GM23338 (cell line): ENCODE results near the gene RRN3. TPM values are rescaled to one million over a fixed set of nuclear protein-coding genes. Genes with fewer than 3 reads are reported as not detected.

Experiments used
- ATAC-seq: fragments of 200-7000 bp; cut with Tn5 transposase; 3 replicates; pipeline ENCODE4 v1.9.1; 2020
- DNase-seq: peaks from one replicate; pipeline ENCODE4 v3.0.0-alpha.2; 2015; ENCODE audit warnings: low spot score
- H2AFZ ChIP-seq: fragments of 200-600 bp; sonication (generic); 2 replicates; pipeline ENCODE4 v1.8.0; 2016; ENCODE audit warnings: antibody characterized with exemption, mild to moderate bottlenecking, moderate library complexity
- H3F3A ChIP-seq: fragments of 200-600 bp; sonication (generic); replicated peaks from 2 replicates; pipeline ENCODE4 v1.8.0; 2017; ENCODE audit warnings: antibody characterized with exemption, mixed run types, low read depth
- H3K27ac ChIP-seq: fragments of 200-600 bp; sonication (generic); 2 replicates; pipeline ENCODE4 v1.6.1; 2016; ENCODE audit warnings: low read depth
- H3K27me3 ChIP-seq: fragments of 200-600 bp; sonication (generic); 2 replicates; pipeline ENCODE4 v1.8.0; 2016; ENCODE audit warnings: mild to moderate bottlenecking, mixed run types, moderate library complexity; ENCODE audit not compliant: insufficient read depth
- H3K36me3 ChIP-seq: fragments of 200-600 bp; sonication (generic); 2 replicates; pipeline ENCODE4 v1.8.0; 2016; ENCODE audit warnings: mild to moderate bottlenecking; ENCODE audit not compliant: insufficient read depth
- H3K4me1 ChIP-seq: fragments of 200-600 bp; sonication (generic); 2 replicates; pipeline ENCODE4 v1.8.0; 2016; ENCODE audit warnings: mild to moderate bottlenecking, moderate library complexity; ENCODE audit not compliant: insufficient read depth
- H3K4me2 ChIP-seq: fragments of 200-600 bp; sonication (generic); 2 replicates; pipeline ENCODE4 v1.7.1; 2017; ENCODE audit warnings: mixed run types
- H3K4me3 ChIP-seq: fragments of 200-600 bp; sonication (generic); 2 replicates; pipeline ENCODE4 v1.6.1; 2016; ENCODE audit warnings: mixed run types
- H3K79me2 ChIP-seq: fragments of 200-600 bp; sonication (generic); replicated peaks from 2 replicates; pipeline ENCODE4 v1.8.0; 2017; ENCODE audit warnings: mild to moderate bottlenecking; ENCODE audit not compliant: insufficient read depth
- H3K9me2 ChIP-seq: fragments of 200-600 bp; sonication (generic); 2 replicates; pipeline ENCODE4 v1.8.0; 2017; ENCODE audit not compliant: insufficient read depth
- H4K20me1 ChIP-seq: fragments of 200-600 bp; sonication (generic); replicated peaks from 2 replicates; pipeline ENCODE4 v1.8.0; 2017; ENCODE audit warnings: mild to moderate bottlenecking; ENCODE audit not compliant: insufficient read depth
- H3K27ac Mint-ChIP-seq: 2 replicates; pipeline ENCODE4 v1.8.0; 2020; ENCODE audit warnings: inconsistent platforms, mild to moderate bottlenecking, moderate library complexity, mixed read lengths
- H3K27me3 Mint-ChIP-seq: 3 replicates; pipeline ENCODE4 v1.8.0; 2022; ENCODE audit warnings: low read depth, mild to moderate bottlenecking, moderate library complexity, mixed read lengths, inconsistent platforms; ENCODE audit not compliant: insufficient read depth, poor library complexity
- H3K36me3 Mint-ChIP-seq: 3 replicates; pipeline ENCODE4 v1.8.0; 2021; ENCODE audit warnings: low read depth, mild to moderate bottlenecking, inconsistent platforms, moderate library complexity, mixed read lengths
- H3K4me1 Mint-ChIP-seq: 3 replicates; pipeline ENCODE4 v1.8.0; 2020; ENCODE audit warnings: mild to moderate bottlenecking, inconsistent platforms, mixed read lengths
- H3K4me3 Mint-ChIP-seq: 3 replicates; pipeline ENCODE4 v1.8.0; 2021; ENCODE audit warnings: moderate library complexity, mild to moderate bottlenecking, inconsistent platforms, mixed read lengths
- H3K9me3 Mint-ChIP-seq: 3 replicates; pipeline ENCODE4 v1.8.0; 2020; ENCODE audit warnings: moderate library complexity, mild to moderate bottlenecking, inconsistent platforms, mixed read lengths
- CREB1 ChIP-seq: fragments of 250-450 bp; sonication (Bioruptor Pico); IDR thresholded peaks from 2 replicates; pipeline ENCODE4 v1.5.0; 2020; ENCODE audit warnings: low read depth, mild to moderate bottlenecking, moderate library complexity
- EZH2 ChIP-seq: fragments of 200-600 bp; sonication (generic); IDR thresholded peaks from one replicate; pipeline ENCODE4 v1.8.0; 2017; ENCODE audit warnings: antibody characterized with exemption, mild to moderate bottlenecking, low read depth; ENCODE audit not compliant: unreplicated experiment
- JUNB ChIP-seq: IDR thresholded peaks from one replicate; pipeline ENCODE4 v1.6.1; 2016; ENCODE audit warnings: antibody characterized with exemption; ENCODE audit not compliant: unreplicated experiment
- POLR2AphosphoS5 ChIP-seq: IDR thresholded peaks from 2 replicates; pipeline ENCODE4 v1.6.1; 2016; ENCODE audit warnings: antibody characterized with exemption, low read depth
- STAT1 ChIP-seq: IDR thresholded peaks from one replicate; pipeline ENCODE4 v1.6.1; 2016; ENCODE audit warnings: antibody characterized with exemption; ENCODE audit not compliant: unreplicated experiment
- ZNF114 ChIP-seq: fragments of 250-450 bp; sonication (Bioruptor Pico); IDR thresholded peaks from 2 replicates; pipeline ENCODE4 v1.5.0; 2020; ENCODE audit warnings: mild to moderate bottlenecking, moderate library complexity
- ZNF331 ChIP-seq: fragments of 250-450 bp; sonication (Bioruptor Pico); IDR thresholded peaks from 2 replicates; pipeline ENCODE4 v1.5.0; 2020; ENCODE audit warnings: low read depth, mild to moderate bottlenecking, moderate library complexity
- polyA plus RNA-seq: library from polyadenylated mRNA; unstranded; fragments of >200 nt; fragmentation: Nextera tagmentation; extraction: Ambion mirVana; gene quantifications from 2 replicates; pipeline ENCODE4 v1.2.1, GENCODE V29; 2016
- total RNA-seq: library from RNA; depleted of rRNA; stranded (reverse); fragments of >200 nt; shearing (Covaris generic); gene quantifications from 2 replicates; pipeline ENCODE4 v1.2.3, GENCODE V29; 2014
- TF ChIP-seq, protein P1 (sequence below): fragments of 250-450 bp; sonication (Bioruptor Pico); IDR thresholded peaks from 2 replicates; pipeline ENCODE4 v1.5.0; 2020; ENCODE audit warnings: mild to moderate bottlenecking, moderate library complexity
- TF ChIP-seq, protein P2 (sequence below): IDR thresholded peaks from one replicate; pipeline ENCODE4 v1.6.1; 2018; ENCODE audit warnings: antibody characterized with exemption; ENCODE audit not compliant: unreplicated experiment
- TF ChIP-seq, protein P3 (sequence below): IDR thresholded peaks from 2 replicates; pipeline ENCODE4 v1.6.1; 2016; ENCODE audit warnings: antibody characterized with exemption
- TF ChIP-seq, protein P4 (sequence below), 2 experiments: fragments of 200-600 bp in 1 of 2; sonication (generic) in 1 of 2; conservative IDR thresholded peaks; 2 replicates each; pipeline versions ENCODE4 v1.5.1 to v1.6.1; 2016 to 2017; ENCODE audit warnings: antibody characterized with exemption in 2 of 2, low read depth in 2 of 2, mild to moderate bottlenecking in 2 of 2, moderate library complexity in 1 of 2

The RRN3 gene
- total and polyA plus RNA-seq, 2 experiments from 2014 or later = 15.4 to 41.5 TPM

DNA sequence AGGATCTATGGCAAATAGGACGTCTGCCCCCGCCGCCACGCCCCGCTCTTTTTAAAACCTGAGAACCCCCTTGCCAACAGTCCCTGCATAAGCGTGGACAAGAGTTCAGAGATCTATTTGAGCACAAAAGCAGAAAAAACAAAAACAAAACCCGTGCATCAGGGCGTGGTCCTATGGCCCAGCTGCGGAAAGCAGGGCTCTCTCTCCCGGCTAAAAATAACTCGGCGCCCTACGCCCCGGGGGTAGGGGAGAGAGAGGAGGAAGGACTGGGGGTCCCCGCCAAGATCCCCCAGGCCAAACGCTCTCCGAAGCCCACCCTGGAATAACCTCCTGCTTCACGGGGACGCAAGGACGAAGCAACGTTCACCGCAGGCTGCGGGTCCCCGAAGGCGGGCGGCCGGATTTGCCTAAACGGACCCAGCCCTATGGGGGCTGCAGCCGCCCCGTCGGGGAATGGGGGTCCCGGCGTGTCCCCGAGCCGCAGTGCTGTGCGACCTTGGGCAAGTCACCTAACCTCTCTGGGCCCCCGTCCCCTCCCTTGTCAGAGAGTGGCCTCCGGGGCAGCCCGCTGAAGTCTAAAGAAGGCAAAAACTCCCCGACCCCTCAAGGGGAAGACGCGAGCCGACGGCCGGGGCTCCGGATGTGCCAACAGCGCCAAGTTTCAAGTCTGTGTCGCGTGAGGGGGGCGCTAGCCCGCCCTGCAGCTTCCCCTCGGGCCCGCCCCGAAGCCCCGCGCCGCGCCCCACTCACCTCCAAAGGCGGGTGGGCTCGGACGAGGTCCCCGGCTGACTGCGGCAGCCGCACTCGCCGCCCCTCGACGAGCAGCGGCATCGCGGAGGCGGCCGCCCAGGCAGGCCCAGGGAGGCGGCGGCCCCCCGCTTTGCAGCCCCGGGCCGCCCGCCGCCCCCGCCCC is 38.7 kb downstream of the RRN3 start:
- no peak overlapping the region for H3K27ac ChIP-seq
- H3K9me2 ChIP-seq = no peaks in the 10 kb centered on the region
- Mint-ChIP-seq H3K27me3 (peaks cover 9% of the 10 kb centered on the region), H3K36me3 (peaks cover 21% of the 10 kb centered on the region), H3K4me3 (peak overlapping the region; percentile 85), H3K4me1 (peaks cover 6% of the 10 kb centered on the region), H3K27ac (no peak overlapping the region), H3K9me3 (no peaks in the 10 kb centered on the region)
- no peaks in the 10 kb centered on the region for H3K27me3 ChIP-seq
- H2AFZ ChIP-seq = peak overlapping the region; percentile 93
- peak overlapping the region; percentile 89 for H3K4me3 ChIP-seq
- ATAC-seq (peak; percentile 44), DNase-seq (peak; percentile 81)
- peaks cover 7% of the 10 kb centered on the region; the same call in 1 of the 2 replicates for H3K36me3 ChIP-seq
- H4K20me1 ChIP-seq = peaks cover 10% of the 10 kb centered on the region
- peaks cover 5% of the 10 kb centered on the region for H3F3A ChIP-seq
- H3K4me2 ChIP-seq = peak overlapping the region; percentile 92
- no peaks in the 10 kb centered on the region; the same call in 1 of the 2 replicates for H3K4me1 ChIP-seq
- TF ChIP-seq, protein P1, sequence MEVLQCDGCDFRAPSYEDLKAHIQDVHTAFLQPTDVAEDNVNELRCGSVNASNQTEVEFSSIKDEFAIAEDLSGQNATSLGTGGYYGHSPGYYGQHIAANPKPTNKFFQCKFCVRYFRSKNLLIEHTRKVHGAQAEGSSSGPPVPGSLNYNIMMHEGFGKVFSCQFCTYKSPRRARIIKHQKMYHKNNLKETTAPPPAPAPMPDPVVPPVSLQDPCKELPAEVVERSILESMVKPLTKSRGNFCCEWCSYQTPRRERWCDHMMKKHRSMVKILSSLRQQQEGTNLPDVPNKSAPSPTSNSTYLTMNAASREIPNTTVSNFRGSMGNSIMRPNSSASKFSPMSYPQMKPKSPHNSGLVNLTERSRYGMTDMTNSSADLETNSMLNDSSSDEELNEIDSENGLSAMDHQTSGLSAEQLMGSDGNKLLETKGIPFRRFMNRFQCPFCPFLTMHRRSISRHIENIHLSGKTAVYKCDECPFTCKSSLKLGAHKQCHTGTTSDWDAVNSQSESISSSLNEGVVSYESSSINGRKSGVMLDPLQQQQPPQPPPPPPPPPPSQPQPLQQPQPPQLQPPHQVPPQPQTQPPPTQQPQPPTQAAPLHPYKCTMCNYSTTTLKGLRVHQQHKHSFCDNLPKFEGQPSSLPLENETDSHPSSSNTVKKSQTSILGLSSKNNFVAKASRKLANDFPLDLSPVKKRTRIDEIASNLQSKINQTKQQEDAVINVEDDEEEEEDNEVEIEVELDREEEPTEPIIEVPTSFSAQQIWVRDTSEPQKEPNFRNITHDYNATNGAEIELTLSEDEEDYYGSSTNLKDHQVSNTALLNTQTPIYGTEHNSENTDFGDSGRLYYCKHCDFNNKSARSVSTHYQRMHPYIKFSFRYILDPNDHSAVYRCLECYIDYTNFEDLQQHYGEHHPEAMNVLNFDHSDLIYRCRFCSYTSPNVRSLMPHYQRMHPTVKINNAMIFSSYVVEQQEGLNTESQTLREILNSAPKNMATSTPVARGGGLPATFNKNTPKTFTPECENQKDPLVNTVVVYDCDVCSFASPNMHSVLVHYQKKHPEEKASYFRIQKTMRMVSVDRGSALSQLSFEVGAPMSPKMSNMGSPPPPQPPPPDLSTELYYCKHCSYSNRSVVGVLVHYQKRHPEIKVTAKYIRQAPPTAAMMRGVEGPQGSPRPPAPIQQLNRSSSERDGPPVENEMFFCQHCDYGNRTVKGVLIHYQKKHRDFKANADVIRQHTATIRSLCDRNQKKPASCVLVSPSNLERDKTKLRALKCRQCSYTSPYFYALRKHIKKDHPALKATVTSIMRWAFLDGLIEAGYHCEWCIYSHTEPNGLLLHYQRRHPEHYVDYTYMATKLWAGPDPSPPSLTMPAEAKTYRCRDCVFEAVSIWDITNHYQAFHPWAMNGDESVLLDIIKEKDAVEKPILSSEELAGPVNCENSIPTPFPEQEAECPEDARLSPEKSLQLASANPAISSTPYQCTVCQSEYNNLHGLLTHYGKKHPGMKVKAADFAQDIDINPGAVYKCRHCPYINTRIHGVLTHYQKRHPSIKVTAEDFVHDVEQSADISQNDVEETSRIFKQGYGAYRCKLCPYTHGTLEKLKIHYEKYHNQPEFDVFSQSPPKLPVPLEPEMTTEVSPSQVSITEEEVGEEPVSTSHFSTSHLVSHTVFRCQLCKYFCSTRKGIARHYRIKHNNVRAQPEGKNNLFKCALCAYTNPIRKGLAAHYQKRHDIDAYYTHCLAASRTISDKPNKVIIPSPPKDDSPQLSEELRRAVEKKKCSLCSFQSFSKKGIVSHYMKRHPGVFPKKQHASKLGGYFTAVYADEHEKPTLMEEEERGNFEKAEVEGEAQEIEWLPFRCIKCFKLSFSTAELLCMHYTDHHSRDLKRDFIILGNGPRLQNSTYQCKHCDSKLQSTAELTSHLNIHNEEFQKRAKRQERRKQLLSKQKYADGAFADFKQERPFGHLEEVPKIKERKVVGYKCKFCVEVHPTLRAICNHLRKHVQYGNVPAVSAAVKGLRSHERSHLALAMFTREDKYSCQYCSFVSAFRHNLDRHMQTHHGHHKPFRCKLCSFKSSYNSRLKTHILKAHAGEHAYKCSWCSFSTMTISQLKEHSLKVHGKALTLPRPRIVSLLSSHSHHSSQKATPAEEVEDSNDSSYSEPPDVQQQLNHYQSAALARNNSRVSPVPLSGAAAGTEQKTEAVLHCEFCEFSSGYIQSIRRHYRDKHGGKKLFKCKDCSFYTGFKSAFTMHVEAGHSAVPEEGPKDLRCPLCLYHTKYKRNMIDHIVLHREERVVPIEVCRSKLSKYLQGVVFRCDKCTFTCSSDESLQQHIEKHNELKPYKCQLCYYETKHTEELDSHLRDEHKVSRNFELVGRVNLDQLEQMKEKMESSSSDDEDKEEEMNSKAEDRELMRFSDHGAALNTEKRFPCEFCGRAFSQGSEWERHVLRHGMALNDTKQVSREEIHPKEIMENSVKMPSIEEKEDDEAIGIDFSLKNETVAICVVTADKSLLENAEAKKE (CRISPR knock-in tag) = no peak
- TF ChIP-seq, protein P2, sequence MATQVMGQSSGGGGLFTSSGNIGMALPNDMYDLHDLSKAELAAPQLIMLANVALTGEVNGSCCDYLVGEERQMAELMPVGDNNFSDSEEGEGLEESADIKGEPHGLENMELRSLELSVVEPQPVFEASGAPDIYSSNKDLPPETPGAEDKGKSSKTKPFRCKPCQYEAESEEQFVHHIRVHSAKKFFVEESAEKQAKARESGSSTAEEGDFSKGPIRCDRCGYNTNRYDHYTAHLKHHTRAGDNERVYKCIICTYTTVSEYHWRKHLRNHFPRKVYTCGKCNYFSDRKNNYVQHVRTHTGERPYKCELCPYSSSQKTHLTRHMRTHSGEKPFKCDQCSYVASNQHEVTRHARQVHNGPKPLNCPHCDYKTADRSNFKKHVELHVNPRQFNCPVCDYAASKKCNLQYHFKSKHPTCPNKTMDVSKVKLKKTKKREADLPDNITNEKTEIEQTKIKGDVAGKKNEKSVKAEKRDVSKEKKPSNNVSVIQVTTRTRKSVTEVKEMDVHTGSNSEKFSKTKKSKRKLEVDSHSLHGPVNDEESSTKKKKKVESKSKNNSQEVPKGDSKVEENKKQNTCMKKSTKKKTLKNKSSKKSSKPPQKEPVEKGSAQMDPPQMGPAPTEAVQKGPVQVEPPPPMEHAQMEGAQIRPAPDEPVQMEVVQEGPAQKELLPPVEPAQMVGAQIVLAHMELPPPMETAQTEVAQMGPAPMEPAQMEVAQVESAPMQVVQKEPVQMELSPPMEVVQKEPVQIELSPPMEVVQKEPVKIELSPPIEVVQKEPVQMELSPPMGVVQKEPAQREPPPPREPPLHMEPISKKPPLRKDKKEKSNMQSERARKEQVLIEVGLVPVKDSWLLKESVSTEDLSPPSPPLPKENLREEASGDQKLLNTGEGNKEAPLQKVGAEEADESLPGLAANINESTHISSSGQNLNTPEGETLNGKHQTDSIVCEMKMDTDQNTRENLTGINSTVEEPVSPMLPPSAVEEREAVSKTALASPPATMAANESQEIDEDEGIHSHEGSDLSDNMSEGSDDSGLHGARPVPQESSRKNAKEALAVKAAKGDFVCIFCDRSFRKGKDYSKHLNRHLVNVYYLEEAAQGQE = no peak
- TF ChIP-seq EZH2 (no peak), POLR2AphosphoS5 (peak; percentile 33; the same call in 1 of the 2 replicates), JUNB (no peak), STAT1 (no peak), CREB1 (CRISPR knock-in tag) (no peak; the same call in 1 of the 2 replicates), ZNF114 (CRISPR knock-in tag) (no peak), ZNF331 (no peak)
- TF ChIP-seq, protein P3, sequence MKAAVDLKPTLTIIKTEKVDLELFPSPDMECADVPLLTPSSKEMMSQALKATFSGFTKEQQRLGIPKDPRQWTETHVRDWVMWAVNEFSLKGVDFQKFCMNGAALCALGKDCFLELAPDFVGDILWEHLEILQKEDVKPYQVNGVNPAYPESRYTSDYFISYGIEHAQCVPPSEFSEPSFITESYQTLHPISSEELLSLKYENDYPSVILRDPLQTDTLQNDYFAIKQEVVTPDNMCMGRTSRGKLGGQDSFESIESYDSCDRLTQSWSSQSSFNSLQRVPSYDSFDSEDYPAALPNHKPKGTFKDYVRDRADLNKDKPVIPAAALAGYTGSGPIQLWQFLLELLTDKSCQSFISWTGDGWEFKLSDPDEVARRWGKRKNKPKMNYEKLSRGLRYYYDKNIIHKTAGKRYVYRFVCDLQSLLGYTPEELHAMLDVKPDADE = no peak
- TF ChIP-seq, protein P4, sequence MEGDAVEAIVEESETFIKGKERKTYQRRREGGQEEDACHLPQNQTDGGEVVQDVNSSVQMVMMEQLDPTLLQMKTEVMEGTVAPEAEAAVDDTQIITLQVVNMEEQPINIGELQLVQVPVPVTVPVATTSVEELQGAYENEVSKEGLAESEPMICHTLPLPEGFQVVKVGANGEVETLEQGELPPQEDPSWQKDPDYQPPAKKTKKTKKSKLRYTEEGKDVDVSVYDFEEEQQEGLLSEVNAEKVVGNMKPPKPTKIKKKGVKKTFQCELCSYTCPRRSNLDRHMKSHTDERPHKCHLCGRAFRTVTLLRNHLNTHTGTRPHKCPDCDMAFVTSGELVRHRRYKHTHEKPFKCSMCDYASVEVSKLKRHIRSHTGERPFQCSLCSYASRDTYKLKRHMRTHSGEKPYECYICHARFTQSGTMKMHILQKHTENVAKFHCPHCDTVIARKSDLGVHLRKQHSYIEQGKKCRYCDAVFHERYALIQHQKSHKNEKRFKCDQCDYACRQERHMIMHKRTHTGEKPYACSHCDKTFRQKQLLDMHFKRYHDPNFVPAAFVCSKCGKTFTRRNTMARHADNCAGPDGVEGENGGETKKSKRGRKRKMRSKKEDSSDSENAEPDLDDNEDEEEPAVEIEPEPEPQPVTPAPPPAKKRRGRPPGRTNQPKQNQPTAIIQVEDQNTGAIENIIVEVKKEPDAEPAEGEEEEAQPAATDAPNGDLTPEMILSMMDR (conservative IDR thresholded peaks at IDR 0.05; ENCODE audit: low read depth in 2 of 2) = peak; percentile 17 to 38; a peak in 3 of 4 replicates
- H3K79me2 ChIP-seq = peaks cover 41% of the 10 kb centered on the region
